GM19035 (cell line): Measurements from ENCODE around the gene SLC7A14.

Source experiments
- ATAC-seq: cut with Tn5 transposase; IDR thresholded peaks from one replicate; pipeline ENCODE4 v1.9.1; 2021; ENCODE audit not compliant: unreplicated experiment

Gene SLC7A14

DNA sequence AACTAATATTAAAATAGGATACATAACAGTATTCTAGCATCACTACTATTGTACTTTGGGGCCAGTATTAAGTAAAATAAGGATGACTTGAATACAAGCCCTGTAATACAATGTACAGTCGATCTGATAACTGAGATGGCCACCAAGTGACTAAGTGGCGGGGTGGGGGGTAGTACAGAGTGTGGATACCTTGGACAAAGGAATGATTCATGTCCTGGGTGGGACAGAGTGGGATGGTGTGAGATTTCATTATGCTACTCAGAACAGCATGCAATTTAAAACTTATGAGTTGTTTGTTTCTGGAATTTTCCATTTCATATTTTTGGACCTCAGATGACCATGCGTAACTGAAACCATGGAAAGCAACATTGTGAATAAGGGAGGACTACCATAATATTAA lies 46.0 kb downstream of the SLC7A14 start:
- ATAC-seq = no peak

GRCh38 chr3:170536712-170537111 lies 49.2 kb downstream of the SLC7A14 start:
- no peak for ATAC-seq

DNA sequence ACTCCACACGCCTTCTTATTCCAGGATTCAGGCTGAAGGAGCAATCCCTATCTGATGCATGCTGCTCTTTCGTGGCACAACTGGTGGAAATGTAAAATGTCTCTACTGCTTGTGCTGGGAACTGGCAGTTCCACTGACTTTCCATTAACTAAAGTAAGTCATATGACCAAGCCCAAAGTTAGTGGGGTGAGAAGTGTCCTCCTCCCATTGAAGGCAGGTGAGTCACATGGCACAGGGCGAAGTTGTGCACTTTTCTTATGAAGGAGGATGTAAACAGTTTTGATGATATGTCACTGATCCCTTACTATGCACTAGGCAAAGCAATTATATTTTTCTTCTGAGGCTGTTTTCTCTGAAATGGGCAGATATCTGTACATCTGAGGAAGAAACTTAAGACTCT lies 51.6 kb downstream of the SLC7A14 start:
- ATAC-seq = no peak

DNA sequence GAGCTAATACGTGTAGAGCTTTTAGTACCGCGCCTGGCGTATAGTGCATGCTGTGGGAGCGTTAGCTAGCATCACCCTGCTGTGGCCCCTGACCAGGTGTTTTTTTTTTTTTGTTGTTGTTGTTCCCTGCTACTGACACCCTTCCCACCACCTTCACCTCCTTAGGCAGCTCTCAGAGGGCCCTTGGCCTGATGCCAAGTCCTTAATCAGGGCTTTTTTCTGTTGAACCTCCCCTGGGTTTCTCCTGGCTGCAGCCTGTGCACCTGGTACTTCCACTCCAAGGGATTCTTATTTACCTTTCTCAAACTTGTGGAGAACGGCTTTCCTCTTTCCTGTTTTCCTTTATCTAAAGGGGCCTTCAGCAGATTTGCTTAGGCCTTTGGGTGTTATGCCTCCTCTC lies 53.3 kb downstream of the SLC7A14 start:
- no peak for ATAC-seq

DNA sequence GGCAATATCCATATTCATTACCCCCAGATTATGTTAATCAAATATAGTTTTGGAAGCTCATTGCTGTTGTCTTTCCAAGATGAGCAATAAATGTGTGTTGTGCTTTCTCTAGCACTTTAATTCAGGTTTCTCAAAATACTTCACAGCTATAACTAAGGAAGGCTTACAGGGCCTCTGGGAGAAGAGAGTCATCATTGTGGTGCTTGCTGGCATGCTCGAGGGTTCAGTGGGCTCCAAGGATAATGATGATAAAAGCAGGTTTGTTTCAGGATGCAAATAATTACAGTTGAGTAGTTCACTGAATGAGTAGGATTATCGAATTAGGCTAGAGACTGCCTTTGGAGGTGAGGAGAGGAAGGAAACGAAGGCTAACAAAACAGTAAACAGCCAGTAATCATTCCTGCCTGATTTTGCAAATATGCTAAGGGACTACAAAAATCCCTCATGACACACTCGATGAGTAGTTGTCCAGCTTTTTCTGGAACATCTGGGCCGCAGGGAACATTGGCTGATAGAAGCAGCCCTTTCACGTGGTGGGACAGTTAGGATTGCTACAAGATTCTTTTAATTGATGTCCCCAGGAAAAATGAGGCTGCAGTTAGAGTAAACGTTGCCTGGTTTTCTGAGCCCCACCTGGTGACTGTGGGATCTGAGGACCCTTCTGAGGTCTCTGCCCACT lies 54.1 kb downstream of the SLC7A14 start:
- ATAC-seq = no peak

DNA sequence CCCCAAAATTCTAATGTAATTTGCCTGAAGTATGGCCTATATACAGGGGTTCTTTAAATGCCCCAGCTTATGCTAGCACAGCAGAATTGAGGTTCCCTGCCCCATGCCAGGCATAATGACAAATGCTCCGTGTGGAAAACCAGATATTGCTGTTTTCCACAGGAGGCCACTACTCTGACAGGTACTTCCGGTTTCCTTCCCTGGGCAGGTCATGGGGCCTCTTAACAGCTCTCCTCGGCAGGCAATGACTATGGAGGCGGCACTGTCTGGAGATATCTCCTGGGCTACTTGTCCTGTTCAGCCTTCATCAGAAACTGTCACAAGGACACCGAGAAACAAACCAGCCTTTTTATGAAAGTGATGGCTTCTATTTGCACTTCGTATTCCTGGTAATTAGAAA lies 54.8 kb downstream of the SLC7A14 start:
- no peak for ATAC-seq

- ATAC-seq = no peak
Measured at GRCh38 chr3:170529912-170530311, 56.0 kb downstream of the SLC7A14 start.

GRCh38 chr3:170529346-170529745 lies 56.5 kb downstream of the SLC7A14 start:
- no peak for ATAC-seq

DNA sequence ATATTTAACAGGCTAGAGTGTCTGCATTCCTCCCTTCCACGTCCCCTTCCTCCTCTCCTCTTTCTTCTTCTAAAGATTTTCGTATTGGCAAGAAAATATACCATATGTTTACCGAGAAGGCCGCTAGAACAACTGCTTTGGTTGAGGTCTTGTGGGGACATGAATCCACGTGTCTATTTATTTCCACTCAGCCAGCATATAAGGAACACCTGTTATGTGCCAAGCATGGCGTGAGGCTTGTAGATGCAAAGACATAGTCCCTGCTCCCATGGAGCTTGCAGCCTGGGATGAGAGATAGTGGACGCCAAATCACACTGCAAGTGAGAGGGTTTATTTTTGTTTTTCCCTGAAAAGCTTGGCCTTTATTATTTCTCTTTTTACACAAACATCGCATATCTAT lies 57.1 kb downstream of the SLC7A14 start:
- ATAC-seq = no peak

GRCh38 chr3:170524073-170524472 lies 61.8 kb downstream of the SLC7A14 start:
- ATAC-seq = no peak

GRCh38 chr3:170523248-170523647 lies 62.6 kb downstream of the SLC7A14 start:
- ATAC-seq = no peak

DNA sequence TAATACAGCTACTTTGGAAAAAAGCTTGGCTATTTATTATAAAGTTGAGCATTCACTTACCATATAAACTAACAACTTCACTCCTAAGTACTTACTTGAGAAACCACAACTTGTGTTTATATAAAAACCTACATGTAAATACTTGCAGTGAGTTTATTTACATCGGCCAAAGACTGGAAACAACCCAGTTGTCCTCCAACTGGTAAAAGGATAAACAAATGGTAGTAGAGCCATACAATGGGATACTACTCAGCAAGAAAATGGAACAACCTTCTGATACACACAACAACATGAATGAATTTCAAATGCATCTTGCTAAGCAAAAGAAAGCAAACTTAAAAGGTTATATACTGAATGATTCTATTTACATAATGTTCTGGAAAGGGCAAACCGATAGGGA lies 63.7 kb downstream of the SLC7A14 start:
- no peak for ATAC-seq

DNA sequence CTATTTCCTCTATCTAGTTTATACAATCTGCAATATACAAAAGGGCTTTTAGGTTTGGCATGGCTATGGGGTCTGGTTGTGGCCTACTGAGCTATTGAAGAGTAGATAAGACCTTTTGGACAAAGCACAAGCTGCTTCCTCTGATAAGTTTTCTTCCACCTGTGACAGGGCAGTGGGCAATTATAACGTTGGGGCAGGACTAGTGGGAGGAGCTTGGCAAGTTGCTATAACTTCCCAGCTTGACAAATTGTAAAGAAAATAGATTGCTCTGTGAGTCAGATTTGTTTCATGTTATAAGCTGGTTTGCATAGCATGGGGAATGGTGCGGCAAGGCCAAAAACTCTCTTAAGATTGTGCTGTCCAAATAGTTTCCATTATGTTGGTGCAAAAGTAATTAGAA lies 64.9 kb downstream of the SLC7A14 start:
- no peak for ATAC-seq

GRCh38 chr3:170517242-170517945 lies 68.5 kb downstream of the SLC7A14 start:
- ATAC-seq = no peak

- ATAC-seq = no peak
Measured at GRCh38 chr3:170513642-170514041, 72.2 kb downstream of the SLC7A14 start.

DNA sequence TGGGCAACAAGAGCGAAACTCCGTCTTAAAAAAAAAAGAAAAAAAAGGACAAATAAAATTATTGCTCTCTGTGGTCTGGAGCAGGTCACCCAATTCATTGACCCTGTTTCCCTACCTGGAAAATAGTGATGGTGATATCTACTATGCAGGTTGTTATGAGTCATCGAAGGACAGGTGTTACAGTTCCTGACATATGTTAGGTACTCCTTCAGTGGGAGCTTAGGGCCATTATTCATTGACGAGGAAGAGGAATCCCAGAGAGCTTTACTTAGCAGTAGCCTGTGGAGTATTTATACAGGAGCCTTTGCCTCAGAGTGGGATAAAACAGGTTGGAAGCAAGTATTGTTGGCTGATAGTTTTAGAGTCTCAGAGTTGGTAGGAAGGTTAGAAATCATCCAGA lies 74.5 kb downstream of the SLC7A14 start:
- no peak for ATAC-seq

DNA sequence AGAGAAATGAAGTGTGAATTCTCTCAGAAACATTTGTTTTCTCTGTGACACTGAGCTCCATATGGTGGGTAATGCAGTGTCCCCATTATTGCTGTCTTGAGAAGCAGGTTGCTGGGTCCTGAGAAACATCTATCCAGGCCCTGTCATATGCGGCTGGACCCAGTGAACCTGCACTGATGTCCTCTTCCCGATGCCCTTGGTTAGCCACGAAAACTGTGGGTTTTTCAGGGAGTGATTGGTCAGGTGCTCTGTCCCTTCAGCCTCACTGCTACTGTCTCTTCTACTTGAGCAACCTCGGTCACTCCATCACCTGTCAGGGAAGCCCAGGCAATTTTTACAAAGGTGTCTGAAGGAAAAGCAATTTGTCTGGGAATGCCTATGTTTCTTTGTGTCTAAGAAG lies 77.0 kb downstream of the SLC7A14 start:
- no peak for ATAC-seq

GRCh38 chr3:170508291-170508690 lies 77.6 kb downstream of the SLC7A14 start:
- ATAC-seq = no peak

DNA sequence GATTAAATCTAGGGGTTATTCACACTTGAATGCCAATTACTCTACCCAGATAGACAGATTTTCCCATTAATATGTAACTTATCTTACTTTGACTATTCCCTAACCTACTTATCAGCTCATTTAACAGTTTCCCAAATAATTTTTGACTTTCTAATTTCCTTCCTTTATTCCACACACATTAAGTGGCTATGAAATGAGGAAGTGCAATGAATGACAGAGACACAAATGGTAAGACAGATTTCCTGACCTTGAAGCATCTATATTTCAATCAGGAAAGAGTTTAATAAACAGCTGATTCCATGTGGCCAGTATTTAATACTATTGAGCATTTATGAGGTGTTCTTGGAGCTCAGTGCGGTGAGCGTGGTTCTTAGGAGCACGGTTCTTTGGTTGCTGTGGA lies 78.8 kb downstream of the SLC7A14 start:
- no peak for ATAC-seq

- no peak for ATAC-seq
Measured at GRCh38 chr3:170506556-170506955, 79.3 kb downstream of the SLC7A14 start.

DNA sequence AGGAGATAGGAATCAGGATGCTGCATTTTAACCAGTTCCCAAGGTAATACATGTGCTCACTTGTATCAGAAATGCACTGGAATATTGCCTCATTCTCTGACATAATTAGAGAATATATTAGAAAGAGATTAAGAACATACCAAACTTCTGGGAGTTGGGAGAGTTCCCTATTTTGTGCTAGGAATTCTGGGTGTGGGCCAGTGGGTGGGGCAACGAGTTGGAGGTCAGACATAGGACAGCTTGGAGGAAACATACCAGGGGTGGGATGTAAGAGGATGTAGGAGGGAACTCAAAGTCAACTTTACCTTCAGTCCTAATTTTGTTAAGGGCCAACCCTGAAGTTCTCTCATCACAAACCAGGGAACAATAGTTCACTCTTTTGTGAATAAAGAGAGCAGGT lies 83.6 kb downstream of the SLC7A14 start:
- no peak for ATAC-seq

GRCh38 chr3:170500995-170501394 lies 84.9 kb downstream of the SLC7A14 start:
- ATAC-seq = no peak

DNA sequence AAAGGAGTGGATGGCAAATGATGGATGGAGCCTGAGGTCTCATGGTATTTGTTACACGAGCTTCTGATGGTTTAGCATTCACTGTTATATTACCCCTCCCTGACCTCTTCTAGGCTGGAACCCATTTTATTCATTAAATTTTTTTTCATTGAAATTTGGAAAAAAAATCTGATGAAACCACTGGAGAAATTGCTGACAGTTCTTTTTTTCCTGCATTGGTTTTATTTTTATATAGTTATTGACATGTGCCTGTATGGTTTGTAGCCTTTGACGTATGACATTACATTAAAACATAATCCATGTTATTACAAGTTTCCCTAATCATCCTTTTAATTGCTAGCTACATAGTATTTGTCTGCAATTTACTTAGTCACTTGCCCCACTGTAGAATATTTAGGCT lies 85.4 kb downstream of the SLC7A14 start:
- no peak for ATAC-seq
